NCI-H82 treated with DMSO at 0.1 percent for 48 hours (cell line): ENCODE data around the gene GNLY.

Experiments
- DNase-seq: peaks from one replicate; lab custom pipeline; 2025; ENCODE audit not compliant: unreplicated experiment; lab: John Stamatoyannopoulos, UW

Gene GNLY

DNA sequence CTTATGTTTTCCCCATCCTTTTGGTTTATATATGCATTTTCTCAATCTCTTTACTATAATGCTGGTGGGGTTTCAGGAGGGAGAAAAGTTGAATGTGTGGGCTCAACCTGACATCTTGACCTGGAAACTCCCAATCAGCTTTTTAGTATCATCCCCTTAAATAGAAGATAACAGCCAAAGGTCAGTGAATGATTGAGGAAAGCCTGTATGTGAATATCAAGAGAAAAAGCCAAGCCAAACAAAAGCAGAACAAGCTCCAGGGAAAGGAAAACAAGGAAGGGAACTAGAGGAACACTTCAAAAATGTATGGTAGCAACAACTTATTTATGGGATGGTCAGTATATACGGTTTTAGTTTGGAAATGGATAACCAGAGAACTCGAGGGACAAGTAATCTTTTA lies 31.3 kb downstream of the GNLY start:
- DNase-seq = no peak

DNA sequence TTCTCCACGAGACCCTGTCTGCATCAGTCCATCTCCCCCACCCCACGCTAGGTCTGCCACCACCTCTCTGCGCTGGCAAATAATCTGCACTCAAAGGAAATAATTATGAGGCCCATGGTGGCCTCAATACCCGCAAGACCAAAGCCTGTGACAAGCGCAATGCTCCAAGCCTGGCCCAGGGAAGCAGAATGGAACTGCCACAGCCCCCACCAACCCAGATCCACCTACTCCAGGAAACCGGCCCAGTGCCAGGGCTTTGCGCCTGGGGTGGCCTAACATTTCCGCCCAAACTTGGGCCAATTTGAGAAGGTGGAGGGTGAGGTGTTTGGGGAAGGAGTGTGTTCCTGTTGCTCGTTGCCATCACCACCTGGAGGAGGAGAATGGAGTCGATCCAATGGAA lies 33.6 kb downstream of the GNLY start:
- no peak for DNase-seq

DNA sequence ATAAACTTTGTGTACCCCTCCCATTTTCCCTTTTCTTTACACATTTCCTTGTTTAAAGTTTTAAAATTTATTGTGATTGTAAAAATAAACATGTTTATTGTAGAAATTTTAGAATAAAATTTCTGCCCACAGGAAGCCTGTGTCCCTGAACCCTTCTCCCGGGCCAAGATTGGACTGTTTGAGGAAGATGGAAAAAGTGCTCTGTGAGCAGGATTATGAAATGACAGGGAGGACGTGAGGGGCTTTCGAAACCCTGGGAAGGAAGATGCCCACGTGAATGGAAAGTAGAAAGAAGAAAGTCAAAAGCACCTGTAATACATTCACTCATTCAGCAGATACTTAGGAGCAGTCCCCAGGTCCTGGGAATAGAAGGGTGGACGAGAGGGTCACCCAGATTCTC lies 34.2 kb downstream of the GNLY start:
- DNase-seq = no peak

GRCh38 chr2:85728883-85729824 lies 35.0 kb downstream of the GNLY start:
- peak; percentile 45 for DNase-seq

DNA sequence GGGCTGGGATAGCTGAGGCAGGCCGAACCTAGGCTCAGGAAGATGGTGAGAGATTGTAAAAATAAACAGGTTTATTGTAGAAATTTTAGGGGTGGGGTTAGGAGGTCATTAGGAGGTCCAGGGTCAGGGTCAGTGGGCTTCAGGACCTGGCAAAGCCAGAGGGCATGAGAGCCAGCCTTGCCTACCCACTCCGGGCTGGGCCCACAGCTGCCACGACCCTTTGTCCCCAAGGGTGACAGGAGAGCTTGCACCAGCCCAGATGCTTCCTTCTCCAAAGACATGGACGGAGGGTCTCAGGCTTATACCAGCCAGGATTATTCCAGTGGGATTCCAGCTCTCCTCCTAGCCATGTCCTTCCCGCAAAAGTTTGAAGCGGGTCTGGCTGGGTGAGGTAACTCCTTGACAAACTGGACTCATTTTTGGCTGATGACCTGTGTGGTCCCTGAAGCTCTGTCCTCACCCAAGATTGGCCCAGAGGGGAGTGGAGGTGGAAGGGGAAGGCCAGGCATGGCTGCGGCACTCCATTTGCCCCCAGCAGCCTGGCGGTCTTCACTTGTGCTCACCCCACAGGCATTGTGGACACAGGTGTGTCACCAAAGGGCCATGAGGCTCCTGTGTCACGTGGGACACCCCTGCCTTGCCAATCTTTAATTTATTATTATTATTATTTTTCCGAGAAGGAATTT lies 35.8 kb downstream of the GNLY start:
- DNase-seq = no peak

- no peak for DNase-seq
Observed at GRCh38 chr2:85730686-85731230, 36.6 kb downstream of the GNLY start.

- no peak for DNase-seq
Observed at GRCh38 chr2:85731606-85732005, 37.4 kb downstream of the GNLY start.

GRCh38 chr2:85732467-85733120 lies 38.4 kb downstream of the GNLY start:
- no peak for DNase-seq

- peak; percentile 54 for DNase-seq
Observed at GRCh38 chr2:85733121-85733960, 39.2 kb downstream of the GNLY start.

- no peak for DNase-seq
Observed at GRCh38 chr2:85734015-85734414, 39.9 kb downstream of the GNLY start.

DNA sequence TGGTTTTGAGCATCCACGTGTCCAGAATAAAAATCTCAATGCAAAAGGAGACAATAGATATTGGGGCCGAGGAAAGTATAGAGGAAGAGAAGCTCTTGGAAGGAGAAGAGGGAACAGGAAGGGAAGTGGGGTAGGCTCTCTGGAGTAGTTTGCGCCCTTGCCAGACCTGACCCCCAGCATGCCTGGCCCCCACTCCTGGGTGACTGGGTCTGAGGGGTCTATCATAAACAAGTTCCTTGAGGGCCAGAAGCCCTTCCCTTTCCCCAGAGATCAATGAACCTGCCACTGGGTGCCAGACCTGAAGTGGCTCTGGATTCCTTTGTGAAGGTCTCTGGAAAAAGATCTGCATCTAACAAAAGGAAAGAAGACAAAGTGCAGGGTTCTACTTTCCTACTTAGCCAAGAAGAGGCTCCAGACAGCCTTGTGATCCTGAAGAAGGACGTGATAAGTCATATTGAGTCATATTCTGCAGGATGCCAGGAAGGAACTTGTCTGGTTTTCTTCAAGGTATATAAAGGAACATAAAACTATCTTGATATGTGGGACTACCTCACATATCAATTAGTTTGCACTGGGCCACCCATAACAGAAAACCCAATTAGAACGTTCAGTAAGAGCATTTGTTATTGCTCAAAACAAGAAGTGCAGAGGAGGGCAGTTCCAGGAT lies 40.9 kb downstream of the GNLY start:
- DNase-seq = no peak

GRCh38 chr2:85735691-85736090 lies 41.5 kb downstream of the GNLY start:
- DNase-seq = peak; percentile 69

GRCh38 chr2:85736456-85737355 lies 42.5 kb downstream of the GNLY start:
- DNase-seq = no peak

- DNase-seq = no peak
Observed at GRCh38 chr2:85737481-85737880, 43.3 kb downstream of the GNLY start.

GRCh38 chr2:85737961-85738360 lies 43.8 kb downstream of the GNLY start:
- no peak for DNase-seq

- no peak for DNase-seq
Observed at GRCh38 chr2:85740193-85740592, 46.0 kb downstream of the GNLY start.

GRCh38 chr2:85741211-85741832 lies 47.2 kb downstream of the GNLY start:
- DNase-seq = no peak

DNA sequence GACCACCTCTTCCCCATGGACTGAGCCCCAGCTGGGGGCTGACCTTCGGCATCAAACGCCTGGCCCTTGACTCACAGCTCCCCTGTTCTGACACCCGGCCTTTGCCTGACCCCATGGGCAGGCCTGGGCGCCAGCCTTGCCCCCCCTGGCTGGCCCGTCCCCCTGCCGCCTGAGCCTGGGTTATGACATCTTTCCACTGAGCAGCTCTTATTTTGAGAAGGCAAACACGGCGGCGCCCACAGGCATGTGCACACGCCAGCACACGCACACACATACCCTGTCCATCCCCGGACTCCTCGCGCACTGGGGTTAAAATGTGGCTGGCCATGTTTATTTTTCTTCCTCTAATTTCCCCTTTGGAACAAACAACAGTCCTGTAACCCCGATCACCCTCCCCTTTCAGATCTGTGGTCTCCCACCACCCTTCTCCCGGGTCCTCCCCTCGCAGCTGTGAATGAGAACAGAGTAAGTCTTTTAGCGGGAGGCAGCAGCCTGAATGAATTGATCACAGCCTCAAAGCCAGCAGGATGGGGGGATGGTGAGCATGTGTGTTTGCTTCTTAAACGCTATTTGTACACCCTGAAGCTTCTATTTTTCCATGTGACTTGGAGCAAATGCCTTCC lies 47.8 kb downstream of the GNLY start:
- DNase-seq = peak; percentile 77
